ENCODE measurements around the gene PSMB11.
A peak's percentile ranks its signal among the peaks of the same experiment; 100 is the strongest.
"Not testable (repeated sequence)": the region's sequence is repeated elsewhere in the genome, so short reads cannot be mapped to it uniquely, and the experiment has no call there.

Gene PSMB11

GRCh38 chr14:23013054-23013748, 28.8 kb upstream of the PSMB11 start:
- no peak for DNase-seq (ENCODE audit: extremely low read depth in 1 of 2, low read depth in 1 of 2)

- not testable (repeated sequence) for DNase-seq (ENCODE audit: extremely low read depth in 1 of 2, low read depth in 1 of 2)
Observed at GRCh38 chr14:23013749-23014054, 28.3 kb upstream of the PSMB11 start.

GRCh38 chr14:23015618-23016017, 26.4 kb upstream of the PSMB11 start:
- DNase-seq (ENCODE audit: extremely low read depth in 1 of 2, low read depth in 1 of 2) = no peak

- no peak for DNase-seq (ENCODE audit: extremely low read depth in 1 of 2, low read depth in 1 of 2)
Observed at GRCh38 chr14:23017091-23017490, 24.9 kb upstream of the PSMB11 start.

GRCh38 chr14:23018107-23018506, 23.9 kb upstream of the PSMB11 start:
- DNase-seq (ENCODE audit: extremely low read depth in 1 of 2, low read depth in 1 of 2) = no peak

GRCh38 chr14:23020143-23021128, 21.6 kb upstream of the PSMB11 start:
- no peak for DNase-seq (ENCODE audit: extremely low read depth in 1 of 2, low read depth in 1 of 2)

GRCh38 chr14:23021434-23021833, 20.6 kb upstream of the PSMB11 start:
- DNase-seq (ENCODE audit: extremely low read depth in 1 of 2, low read depth in 1 of 2) = no peak

GRCh38 chr14:23021889-23022442, 20.0 kb upstream of the PSMB11 start:
- no peak for DNase-seq (ENCODE audit: extremely low read depth in 1 of 2, low read depth in 1 of 2)

GRCh38 chr14:23023022-23023794, 18.8 kb upstream of the PSMB11 start:
- no peak for DNase-seq (ENCODE audit: extremely low read depth in 1 of 2, low read depth in 1 of 2)

GRCh38 chr14:23023795-23024152, 18.2 kb upstream of the PSMB11 start:
- DNase-seq (ENCODE audit: extremely low read depth in 1 of 2, low read depth in 1 of 2) = no peak

GRCh38 chr14:23024612-23025075, 17.4 kb upstream of the PSMB11 start:
- DNase-seq (ENCODE audit: extremely low read depth in 1 of 2, low read depth in 1 of 2) = no peak

- DNase-seq (ENCODE audit: extremely low read depth in 1 of 2, low read depth in 1 of 2) = no peak
Observed at GRCh38 chr14:23025151-23025814, 16.7 kb upstream of the PSMB11 start.

- DNase-seq (ENCODE audit: extremely low read depth in 1 of 2, low read depth in 1 of 2) = no peak
Observed at GRCh38 chr14:23028799-23029198, 13.2 kb upstream of the PSMB11 start.

GRCh38 chr14:23030936-23031335, 11.1 kb upstream of the PSMB11 start:
- no peak for DNase-seq (ENCODE audit: extremely low read depth in 1 of 2, low read depth in 1 of 2)

GRCh38 chr14:23033251-23033727, 8.7 kb upstream of the PSMB11 start:
- DNase-seq (ENCODE audit: extremely low read depth in 1 of 2, low read depth in 1 of 2) = no peak

GRCh38 chr14:23033801-23034497, 8.1 kb upstream of the PSMB11 start:
- DNase-seq (ENCODE audit: extremely low read depth in 1 of 2, low read depth in 1 of 2) = no peak

- DNase-seq (ENCODE audit: extremely low read depth in 1 of 2, low read depth in 1 of 2) = peak; percentile 67 to 77
Observed at GRCh38 chr14:23034498-23035302, 7.3 kb upstream of the PSMB11 start, which contains the start of gene PSMB5. Gene PSMB5 (minus strand): TSS chr14:23034900. CDS start chr14:23034881, 19 bp downstream.

- DNase-seq (ENCODE audit: extremely low read depth in 1 of 2, low read depth in 1 of 2) = no peak
Observed at GRCh38 chr14:23035303-23036144, 6.5 kb upstream of the PSMB11 start.

Measured in activated CD8-positive, alpha-beta memory T cell treated with anti-CD3 and anti-CD28 coated beads for 1 hour (primary cell).